H1 (cell line): ENCODE data around the gene MRPL16. TPM values are rescaled to one million over a fixed set of nuclear protein-coding genes. Genes with fewer than 3 reads are reported as not detected.
A peak's percentile ranks its signal among the peaks of the same experiment; 100 is the strongest.

Source experiments
- CTCF ChIA-PET: fragments of 300-600 bp; sonication (Branson Sonifier 250); formaldehyde crosslinking; loops from one replicate; lab custom pipeline; 2021; ENCODE audit not compliant: partially characterized antibody; lab: Charles Lee
- POLR2A ChIA-PET: fragments of 300-600 bp; sonication (Branson Sonifier 250); formaldehyde crosslinking; loops from one replicate; lab custom pipeline; 2021; ENCODE audit warnings: inconsistent platforms; ENCODE audit not compliant: partially characterized antibody; lab: Charles Lee
- DNase-seq, 2 experiments: peaks; one replicate each; pipeline versions ENCODE4 v3.0.0 to v3.0.0-alpha.2; 2010 to 2022; ENCODE audit warnings: low spot score in 2 of 2, low read depth in 1 of 2, mixed read lengths in 1 of 2
- FAIRE-seq: peaks from 2 replicates; lab custom pipeline; 2011; peaks lifted over from hg19 to GRCh38; lab: Jason Lieb, UNC
- H2AFZ ChIP-seq: 2 replicates; pipeline ENCODE4 v1.8.1; 2012; ENCODE audit warnings: low read length, inconsistent platforms
- H2AK5ac ChIP-seq: 2 replicates; pipeline ENCODE4 v1.6.1; 2013; ENCODE audit warnings: low read depth, low read length
- H2BK120ac ChIP-seq: replicated peaks from 2 replicates; pipeline ENCODE3; 2013; ENCODE audit warnings: low read depth, low read length, inconsistent platforms
- H2BK12ac ChIP-seq: 2 replicates; pipeline ENCODE4 v1.6.1; 2013; ENCODE audit warnings: low read depth, low read length
- H2BK15ac ChIP-seq: 2 replicates; pipeline ENCODE4 v1.6.1; 2013; ENCODE audit warnings: low read length
- H2BK20ac ChIP-seq: 2 replicates; pipeline ENCODE4 v1.6.1; 2013; ENCODE audit warnings: low read length
- H2BK5ac ChIP-seq: 2 replicates; pipeline ENCODE4 v1.6.1; 2013; ENCODE audit warnings: low read depth, low read length
- H3K14ac ChIP-seq: 2 replicates; pipeline ENCODE4 v1.6.1; 2013; ENCODE audit warnings: inconsistent platforms; ENCODE audit not compliant: insufficient read length
- H3K18ac ChIP-seq: 2 replicates; pipeline ENCODE4 v1.6.1; 2013; ENCODE audit warnings: low read length; ENCODE audit errors: extremely low read depth
- H3K23ac ChIP-seq: 2 replicates; pipeline ENCODE4 v1.6.1; 2013; ENCODE audit warnings: inconsistent platforms; ENCODE audit not compliant: insufficient read length
- H3K23me2 ChIP-seq: 2 replicates; pipeline ENCODE4 v1.6.1; 2013; ENCODE audit warnings: low read depth, low read length
- H3K27ac ChIP-seq: 2 replicates; pipeline ENCODE4 v1.6.1; 2011; ENCODE audit warnings: low read depth, low read length, inconsistent platforms
- H3K27me3 ChIP-seq, 4 experiments: replicated peaks in 1 of 4; 1 replicate in 1 of 4; 2 replicates in 3 of 4; pipeline versions ENCODE4 v1.6.1 to v1.8.1; 2011 to 2013; ENCODE audit warnings: low read length in 3 of 4, mild to moderate bottlenecking in 3 of 4, inconsistent platforms in 2 of 4, mixed read lengths in 2 of 4, moderate library complexity in 1 of 4; ENCODE audit not compliant: control insufficient read depth in 3 of 4, insufficient read depth in 3 of 4; ENCODE audit errors: extremely low read depth in 1 of 4
- H3K36me3 ChIP-seq, 4 experiments: 2 replicates each; pipeline versions ENCODE4 v1.6.1 to v1.8.1; 2011 to 2013; ENCODE audit warnings: mild to moderate bottlenecking in 4 of 4, low read length in 3 of 4, moderate library complexity in 2 of 4, control low read depth in 1 of 4, inconsistent platforms in 1 of 4; ENCODE audit not compliant: insufficient read depth in 4 of 4, control insufficient read depth in 2 of 4
- H3K4ac ChIP-seq: replicated peaks from 2 replicates; pipeline ENCODE3; 2013; ENCODE audit warnings: low read length, low read depth, mixed read lengths, inconsistent platforms; ENCODE audit not compliant: insufficient read length
- H3K4me1 ChIP-seq, 4 experiments: replicated peaks in 1 of 4; 1 replicate in 1 of 4; 2 replicates in 3 of 4; pipeline versions ENCODE4 v1.6.1 to v1.8.1; 2011 to 2013; ENCODE audit warnings: low read length in 3 of 4, inconsistent platforms in 2 of 4, mixed read lengths in 1 of 4; ENCODE audit not compliant: insufficient read depth in 4 of 4, control insufficient read depth in 3 of 4
- H3K4me2 ChIP-seq, 2 experiments: 2 replicates each; pipeline versions ENCODE4 v1.6.1 to v1.8.1; 2011 to 2013; ENCODE audit warnings: low read depth in 2 of 2, low read length in 2 of 2, control low read depth in 1 of 2, inconsistent platforms in 1 of 2, mild to moderate bottlenecking in 1 of 2; ENCODE audit not compliant: insufficient read depth in 1 of 2
- H3K4me3 ChIP-seq, 4 experiments: fragments of 200-600, 300-600 bp in 1 of 4; sonication (generic), shearing (Covaris generic), sonication (Bioruptor Twin) in 1 of 4; 2 replicates each; pipeline versions ENCODE4 v1.5.1 to v1.8.1; 2011 to 2016; ENCODE audit warnings: low read length in 4 of 4, low read depth in 3 of 4, control low read depth in 2 of 4, inconsistent platforms in 2 of 4, mild to moderate bottlenecking in 2 of 4, mixed read lengths in 1 of 4, moderate library complexity in 1 of 4; ENCODE audit not compliant: insufficient read depth in 2 of 4; ENCODE audit errors: extremely low read depth in 1 of 4
- H3K56ac ChIP-seq: replicated peaks from 2 replicates; pipeline ENCODE3; 2013; ENCODE audit warnings: low read depth, mild to moderate bottlenecking, mixed read lengths, low read length, inconsistent platforms; ENCODE audit not compliant: insufficient read length
- H3K79me1 ChIP-seq: 2 replicates; pipeline ENCODE4 v1.6.1; 2013; ENCODE audit warnings: low read depth, low read length, control low read depth
- H3K79me2 ChIP-seq, 2 experiments: 2 replicates each; pipeline versions ENCODE4 v1.6.1 to v1.8.1; 2012 to 2013; ENCODE audit warnings: low read length in 2 of 2, mild to moderate bottlenecking in 2 of 2, inconsistent platforms in 1 of 2; ENCODE audit not compliant: insufficient read depth in 2 of 2, control insufficient read depth in 1 of 2
- H3K9ac ChIP-seq, 4 experiments: replicated peaks in 1 of 4; 1 replicate in 1 of 4; 2 replicates in 3 of 4; pipeline versions ENCODE4 v1.6.1 to v1.8.1; 2011 to 2013; ENCODE audit warnings: low read depth in 3 of 4, low read length in 3 of 4, control low read depth in 2 of 4, mild to moderate bottlenecking in 2 of 4, moderate library complexity in 2 of 4, inconsistent platforms in 1 of 4; ENCODE audit errors: extremely low read depth in 1 of 4
- H3K9me3 ChIP-seq, 2 experiments: 2 replicates each; pipeline versions ENCODE4 v1.6.1 to v1.8.1; 2012 to 2013; ENCODE audit warnings: mild to moderate bottlenecking in 2 of 2, moderate library complexity in 2 of 2, control low read depth in 1 of 2, inconsistent platforms in 1 of 2, low read depth in 1 of 2, low read length in 1 of 2, mixed read lengths in 1 of 2; ENCODE audit not compliant: insufficient read depth in 2 of 2
- H4K20me1 ChIP-seq, 2 experiments: replicated peaks in 1 of 2; 2 replicates each; pipeline versions ENCODE3 to v1.8.1; 2011 to 2013; ENCODE audit warnings: inconsistent platforms in 2 of 2, low read length in 2 of 2, mild to moderate bottlenecking in 1 of 2; ENCODE audit not compliant: insufficient read depth in 2 of 2, control insufficient read depth in 1 of 2
- H4K5ac ChIP-seq: 2 replicates; pipeline ENCODE4 v1.6.1; 2013; ENCODE audit warnings: low read length, low read depth, mixed read lengths, inconsistent platforms; ENCODE audit not compliant: insufficient read length
- H4K8ac ChIP-seq: 2 replicates; pipeline ENCODE4 v1.8.0; 2013; ENCODE audit warnings: mild to moderate bottlenecking, moderate library complexity, low read length, inconsistent platforms; ENCODE audit not compliant: insufficient read depth; ENCODE audit errors: extremely low read depth
- H4K91ac ChIP-seq: replicated peaks from 2 replicates; pipeline ENCODE3; 2013; ENCODE audit warnings: low read length, mixed read lengths, inconsistent platforms; ENCODE audit not compliant: insufficient read length
- ATF2 ChIP-seq: IDR thresholded peaks from 2 replicates; pipeline ENCODE4 v1.6.1; 2012; ENCODE audit warnings: low read length, inconsistent platforms
- CTCF ChIP-seq, 3 experiments: IDR thresholded peaks; 1 replicate in 2 of 3; 2 replicates in 1 of 3; pipeline versions ENCODE4 v1.5.1 to v1.6.1; 2011; ENCODE audit warnings: low read length in 3 of 3, mild to moderate bottlenecking in 3 of 3, inconsistent platforms in 2 of 3, low read depth in 1 of 3, moderate library complexity in 1 of 3; ENCODE audit not compliant: insufficient read depth in 1 of 3; ENCODE audit errors: control extremely low read depth in 1 of 3
- HDAC6 ChIP-seq: IDR thresholded peaks from one replicate; pipeline ENCODE4 v1.7.1; 2012; ENCODE audit warnings: low read depth, mild to moderate bottlenecking, inconsistent platforms, low read length, moderate library complexity
- MAFK ChIP-seq: IDR thresholded peaks from 2 replicates; pipeline ENCODE4 v1.6.1; 2012; ENCODE audit warnings: low read depth, mild to moderate bottlenecking, improper control_type of control experiment, low read length
- NRF1 ChIP-seq: IDR thresholded peaks from 2 replicates; pipeline ENCODE4 v1.6.1; 2011; ENCODE audit warnings: mild to moderate bottlenecking, low read depth, low read length, improper control_type of control experiment
- RBBP5 ChIP-seq: IDR thresholded peaks from 2 replicates; pipeline ENCODE4 v1.7.1; 2012; ENCODE audit warnings: low read depth, mild to moderate bottlenecking, inconsistent platforms, low read length, moderate library complexity, borderline replicate concordance
- SIRT6 ChIP-seq: IDR thresholded peaks from one replicate; pipeline ENCODE4 v1.7.1; 2012; ENCODE audit warnings: low read length, inconsistent platforms
- SIX5 ChIP-seq: IDR thresholded peaks from 2 replicates; pipeline ENCODE4 v1.6.1; 2011; ENCODE audit warnings: mild to moderate bottlenecking, low read depth, low read length
- SRF ChIP-seq: IDR thresholded peaks from 2 replicates; pipeline ENCODE4 v1.6.1; 2011; ENCODE audit warnings: mild to moderate bottlenecking, low read depth, low read length, moderate library complexity
- SUZ12 ChIP-seq: fragments of 200-600 bp; sonication (generic); IDR thresholded peaks from 2 replicates; pipeline ENCODE4 v1.6.1; 2012; ENCODE audit warnings: mild to moderate bottlenecking, inconsistent platforms, low read length, moderate library complexity, mixed read lengths
- WGBS, 2 experiments: shearing (Covaris generic) in 1 of 2; methylation state at CpG; one replicate each; pipeline versions ENCODE4 v1.1.6 to v1.1.7; 2013 to 2015; ENCODE audit warnings: low lambda C conversion rate in 2 of 2, mixed read lengths in 2 of 2, inconsistent platforms in 1 of 2, low coverage in 1 of 2, missing lambda C conversion rate in 1 of 2; ENCODE audit not compliant: insufficient replicate concordance in 2 of 2, insufficient coverage in 1 of 2, insufficient read length in 1 of 2; ENCODE audit errors: extremely low coverage in 1 of 2, missing lambda C conversion rate in 1 of 2; 5-methylcytosine and 5-hydroxymethylcytosine counted together
- polyA plus RNA-seq, 7 experiments: library from polyadenylated mRNA; depleted of rRNA in 3 of 7; stranded (reverse) in 5 of 7; unstranded in 2 of 7; fragments of >200 nt in 5 of 7; fragments of 200-250 nt in 2 of 7; gene quantifications; 1 replicate in 5 of 7; 2 replicates in 1 of 7; 4 replicates in 1 of 7; pipeline versions ENCODE4 v1.2.1 to v1.2.3, GENCODE V29; 2011 to 2013; ENCODE audit warnings: missing spikeins in 2 of 7, mixed read lengths in 2 of 7
- total RNA-seq: library from RNA; stranded (reverse); fragmentation: NEBNext Ultra II Directional; extraction: Animal tissue kit (Norgen Biotek cat#: 25700); gene quantifications from 2 replicates; pipeline ENCODE4 v1.2.1, GENCODE V29; 2021

Gene MRPL16
- total and polyA plus RNA-seq, 2 of the 8 experiments (the other 6 are each of a cell fraction or from before 2014, with no cell fraction given): 69.2 to 79.8 TPM

- no peak overlapping the region for H3K14ac ChIP-seq
- H3K4me2 ChIP-seq: peak overlapping the region; percentile 87 to 89
- H3K18ac ChIP-seq: no peak overlapping the region
- no peak overlapping the region for H2BK120ac ChIP-seq
- H3K27me3 ChIP-seq: peaks cover 0 to 6% (median 0%) of the 10 kb centered on the region in 4 experiments; a peak in 1 of 7 replicates
- no peak overlapping the region for H2AK5ac ChIP-seq
- no peak for DNase-seq
- no peak overlapping the region for H3K4ac ChIP-seq
- H3K79me1 ChIP-seq: peaks cover 25% of the 10 kb centered on the region
- no peak overlapping the region for H2BK5ac ChIP-seq
- no peaks in the 10 kb centered on the region for H3K36me3 ChIP-seq
- WGBS, 2 experiments: 69% methylated on average over 3 of the region's 3 CpGs; no CpG with 5 or more reads in 1 of the 2 experiments
- peaks cover 7 to 22% of the 10 kb centered on the region in 2 experiments for H4K20me1 ChIP-seq
- no peaks in the 10 kb centered on the region for H3K9me3 ChIP-seq
- no peak overlapping the region for H2BK15ac ChIP-seq
- peaks cover 2 to 11% (median 7%) of the 10 kb centered on the region in 4 experiments; a peak in 6 of 7 replicates for H3K4me1 ChIP-seq
- no peak overlapping the region for H2AFZ ChIP-seq
- H4K5ac ChIP-seq: no peak overlapping the region
- H3K27ac ChIP-seq: no peak overlapping the region
- H3K79me2 ChIP-seq: peaks cover 24 to 57% of the 10 kb centered on the region in 2 experiments
- ChIA-PET POLR2A (interaction anchor here (0.9 to 3.0 kb wide), 7 partner anchors 9 to 87 kb away, joined by 3 to 9 read pairs (median 4); partner anchors contain the start of gene PATL1), CTCF (interaction anchor here (0.6 to 5.5 kb wide), 7 partner anchors 10 to 164 kb away, joined by 3 to 48 read pairs (median 6); no protein-coding TSS in a partner anchor)
- H3K23ac ChIP-seq: no peak overlapping the region
- no peak overlapping the region for H4K91ac ChIP-seq
- H2BK12ac ChIP-seq: no peak overlapping the region
- no peak overlapping the region; a peak in 1 of 7 replicates for H3K9ac ChIP-seq
- peaks cover 10% of the 10 kb centered on the region; the same call in 1 of the 2 replicates for H3K23me2 ChIP-seq
- no peak for FAIRE-seq
- H3K56ac ChIP-seq: no peak overlapping the region
- H2BK20ac ChIP-seq: no peak overlapping the region
- H3K4me3 ChIP-seq: peak overlapping the region; percentile 88 to 94 (median 89); a peak in 5 of 8 replicates
- no peak overlapping the region for H4K8ac ChIP-seq
- no peak for TF ChIP-seq SIRT6
- TF ChIP-seq ATF2: no peak
- no peak for TF ChIP-seq SUZ12
- TF ChIP-seq NRF1: no peak
- no peak for TF ChIP-seq SRF
- no peak for TF ChIP-seq SIX5
- TF ChIP-seq CTCF (IDR thresholded peaks at IDR 0.05; ENCODE audit: control extremely low read depth in 1 of 3, insufficient read depth in 1 of 3, low read depth in 1 of 3, low read length in 3 of 3): no peak
- no peak for TF ChIP-seq RBBP5
- TF ChIP-seq MAFK: no peak
- TF ChIP-seq HDAC6: no peak
Measured at GRCh38 chr11:59756558-59756840, 54.1 kb downstream of the MRPL16 start.
